Measurements from ENCODE around the gene GLT8D1.

- TF ChIP-seq, protein P1, sequence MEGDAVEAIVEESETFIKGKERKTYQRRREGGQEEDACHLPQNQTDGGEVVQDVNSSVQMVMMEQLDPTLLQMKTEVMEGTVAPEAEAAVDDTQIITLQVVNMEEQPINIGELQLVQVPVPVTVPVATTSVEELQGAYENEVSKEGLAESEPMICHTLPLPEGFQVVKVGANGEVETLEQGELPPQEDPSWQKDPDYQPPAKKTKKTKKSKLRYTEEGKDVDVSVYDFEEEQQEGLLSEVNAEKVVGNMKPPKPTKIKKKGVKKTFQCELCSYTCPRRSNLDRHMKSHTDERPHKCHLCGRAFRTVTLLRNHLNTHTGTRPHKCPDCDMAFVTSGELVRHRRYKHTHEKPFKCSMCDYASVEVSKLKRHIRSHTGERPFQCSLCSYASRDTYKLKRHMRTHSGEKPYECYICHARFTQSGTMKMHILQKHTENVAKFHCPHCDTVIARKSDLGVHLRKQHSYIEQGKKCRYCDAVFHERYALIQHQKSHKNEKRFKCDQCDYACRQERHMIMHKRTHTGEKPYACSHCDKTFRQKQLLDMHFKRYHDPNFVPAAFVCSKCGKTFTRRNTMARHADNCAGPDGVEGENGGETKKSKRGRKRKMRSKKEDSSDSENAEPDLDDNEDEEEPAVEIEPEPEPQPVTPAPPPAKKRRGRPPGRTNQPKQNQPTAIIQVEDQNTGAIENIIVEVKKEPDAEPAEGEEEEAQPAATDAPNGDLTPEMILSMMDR (IDR thresholded peaks at IDR 0.05 in 2 of 3, conservative IDR thresholded peaks at IDR 0.05 in 1 of 3; ENCODE audit: insufficient read depth in 2 of 3, low read depth in 1 of 3, low read length in 3 of 3), result no peak
- TF ChIP-seq, protein P2, sequence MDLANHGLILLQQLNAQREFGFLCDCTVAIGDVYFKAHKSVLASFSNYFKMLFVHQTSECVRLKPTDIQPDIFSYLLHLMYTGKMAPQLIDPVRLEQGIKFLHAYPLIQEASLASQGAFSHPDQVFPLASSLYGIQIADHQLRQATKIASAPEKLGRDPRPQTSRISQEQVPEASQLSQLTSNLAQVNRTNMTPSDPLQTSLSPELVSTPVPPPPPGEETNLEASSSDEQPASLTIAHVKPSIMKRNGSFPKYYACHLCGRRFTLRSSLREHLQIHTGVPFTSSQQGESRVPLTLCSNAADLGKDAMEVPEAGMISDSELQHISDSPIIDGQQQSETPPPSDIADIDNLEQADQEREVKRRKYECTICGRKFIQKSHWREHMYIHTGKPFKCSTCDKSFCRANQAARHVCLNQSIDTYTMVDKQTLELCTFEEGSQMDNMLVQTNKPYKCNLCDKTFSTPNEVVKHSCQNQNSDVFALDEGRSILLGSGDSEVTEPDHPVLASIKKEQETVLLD (IDR thresholded peaks at IDR 0.05), result no peak
- TF ChIP-seq SETDB1 (IDR thresholded peaks at IDR 0.05; ENCODE audit: low read length) (no peak), SMAD4 (CRISPR knock-in tag; conservative IDR thresholded peaks at IDR 0.05) (no peak), HNRNPK (IDR thresholded peaks at IDR 0.05; ENCODE audit: low read depth, low read length, poor library complexity, severe bottlenecking) (no peak), CUX1 (CRISPR knock-in tag; IDR thresholded peaks at IDR 0.05) (no peak), SMAD1 (IDR thresholded peaks at IDR 0.05; ENCODE audit: low read depth, low read length, partially characterized antibody) (no peak), TAF1 (IDR thresholded peaks at IDR 0.05; ENCODE audit: control insufficient read depth, extremely low read depth, insufficient read depth, low read length, severe bottlenecking) (no peak), GABPA (tag; conservative IDR thresholded peaks at IDR 0.05; ENCODE audit: low read depth) (no peak), PYGO2 (tag; IDR thresholded peaks at IDR 0.05) (no peak), BHLHE40 (IDR thresholded peaks at IDR 0.05; ENCODE audit: low read length) (no peak), MYNN (IDR thresholded peaks at IDR 0.05) (no peak), MYNN (CRISPR knock-in tag; IDR thresholded peaks at IDR 0.05) (no peak), ELF4 (CRISPR knock-in tag; IDR thresholded peaks at IDR 0.05) (no peak)
- TF ChIP-seq, protein P3, sequence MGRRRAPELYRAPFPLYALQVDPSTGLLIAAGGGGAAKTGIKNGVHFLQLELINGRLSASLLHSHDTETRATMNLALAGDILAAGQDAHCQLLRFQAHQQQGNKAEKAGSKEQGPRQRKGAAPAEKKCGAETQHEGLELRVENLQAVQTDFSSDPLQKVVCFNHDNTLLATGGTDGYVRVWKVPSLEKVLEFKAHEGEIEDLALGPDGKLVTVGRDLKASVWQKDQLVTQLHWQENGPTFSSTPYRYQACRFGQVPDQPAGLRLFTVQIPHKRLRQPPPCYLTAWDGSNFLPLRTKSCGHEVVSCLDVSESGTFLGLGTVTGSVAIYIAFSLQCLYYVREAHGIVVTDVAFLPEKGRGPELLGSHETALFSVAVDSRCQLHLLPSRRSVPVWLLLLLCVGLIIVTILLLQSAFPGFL (CRISPR knock-in tag; IDR thresholded peaks at IDR 0.05), result no peak
Measured at GRCh38 chr3:52688266-52688665, 17.3 kb downstream of the GLT8D1 start.
